ENCODE data around the gene GIPC3.

Gene GIPC3

GRCh38 chr19:3634496-3635045 lies 49.3 kb downstream of the GIPC3 start:
- no peak overlapping the region for H3K27ac ChIP-seq
- TF ChIP-seq, protein P1, sequence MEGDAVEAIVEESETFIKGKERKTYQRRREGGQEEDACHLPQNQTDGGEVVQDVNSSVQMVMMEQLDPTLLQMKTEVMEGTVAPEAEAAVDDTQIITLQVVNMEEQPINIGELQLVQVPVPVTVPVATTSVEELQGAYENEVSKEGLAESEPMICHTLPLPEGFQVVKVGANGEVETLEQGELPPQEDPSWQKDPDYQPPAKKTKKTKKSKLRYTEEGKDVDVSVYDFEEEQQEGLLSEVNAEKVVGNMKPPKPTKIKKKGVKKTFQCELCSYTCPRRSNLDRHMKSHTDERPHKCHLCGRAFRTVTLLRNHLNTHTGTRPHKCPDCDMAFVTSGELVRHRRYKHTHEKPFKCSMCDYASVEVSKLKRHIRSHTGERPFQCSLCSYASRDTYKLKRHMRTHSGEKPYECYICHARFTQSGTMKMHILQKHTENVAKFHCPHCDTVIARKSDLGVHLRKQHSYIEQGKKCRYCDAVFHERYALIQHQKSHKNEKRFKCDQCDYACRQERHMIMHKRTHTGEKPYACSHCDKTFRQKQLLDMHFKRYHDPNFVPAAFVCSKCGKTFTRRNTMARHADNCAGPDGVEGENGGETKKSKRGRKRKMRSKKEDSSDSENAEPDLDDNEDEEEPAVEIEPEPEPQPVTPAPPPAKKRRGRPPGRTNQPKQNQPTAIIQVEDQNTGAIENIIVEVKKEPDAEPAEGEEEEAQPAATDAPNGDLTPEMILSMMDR (conservative IDR thresholded peaks at IDR 0.05) = no peak

DNA sequence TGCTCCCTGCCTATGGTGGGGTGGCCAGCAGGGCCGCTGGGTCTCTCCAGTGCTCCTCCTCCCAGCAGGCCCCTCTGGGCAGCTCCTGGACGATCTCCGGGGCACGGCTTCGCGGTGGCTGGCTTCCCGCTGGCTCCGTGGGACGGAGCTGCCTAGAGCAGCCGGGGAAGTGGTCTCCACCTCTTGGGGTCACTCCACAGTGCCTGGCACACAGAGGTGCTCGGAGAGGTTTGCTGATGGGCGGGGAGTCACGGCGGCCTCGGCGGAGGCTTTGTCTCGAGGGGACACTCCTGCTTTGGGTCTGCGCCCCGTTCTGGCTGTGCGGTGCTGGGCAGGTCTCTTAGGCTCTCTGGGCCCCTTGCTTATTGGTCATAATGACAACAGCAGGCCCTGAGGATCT lies 51.2 kb downstream of the GIPC3 start:
- no peak overlapping the region for H3K27ac ChIP-seq
- TF ChIP-seq, protein P1 (conservative IDR thresholded peaks at IDR 0.05) = no peak

- TF ChIP-seq, protein P1 (conservative IDR thresholded peaks at IDR 0.05) = no peak
These were observed 51.7 kb downstream of the GIPC3 start for GRCh38 chr19:3636962-3637361.

GRCh38 chr19:3637621-3638020 lies 52.3 kb downstream of the GIPC3 start:
- no peak overlapping the region for H3K27ac ChIP-seq
- TF ChIP-seq, protein P1 (conservative IDR thresholded peaks at IDR 0.05) = no peak

More at GRCh38 chr19:3636962-3637361, 51.7 kb downstream of the GIPC3 start:
- H3K27ac ChIP-seq = no peak overlapping the region

DNA sequence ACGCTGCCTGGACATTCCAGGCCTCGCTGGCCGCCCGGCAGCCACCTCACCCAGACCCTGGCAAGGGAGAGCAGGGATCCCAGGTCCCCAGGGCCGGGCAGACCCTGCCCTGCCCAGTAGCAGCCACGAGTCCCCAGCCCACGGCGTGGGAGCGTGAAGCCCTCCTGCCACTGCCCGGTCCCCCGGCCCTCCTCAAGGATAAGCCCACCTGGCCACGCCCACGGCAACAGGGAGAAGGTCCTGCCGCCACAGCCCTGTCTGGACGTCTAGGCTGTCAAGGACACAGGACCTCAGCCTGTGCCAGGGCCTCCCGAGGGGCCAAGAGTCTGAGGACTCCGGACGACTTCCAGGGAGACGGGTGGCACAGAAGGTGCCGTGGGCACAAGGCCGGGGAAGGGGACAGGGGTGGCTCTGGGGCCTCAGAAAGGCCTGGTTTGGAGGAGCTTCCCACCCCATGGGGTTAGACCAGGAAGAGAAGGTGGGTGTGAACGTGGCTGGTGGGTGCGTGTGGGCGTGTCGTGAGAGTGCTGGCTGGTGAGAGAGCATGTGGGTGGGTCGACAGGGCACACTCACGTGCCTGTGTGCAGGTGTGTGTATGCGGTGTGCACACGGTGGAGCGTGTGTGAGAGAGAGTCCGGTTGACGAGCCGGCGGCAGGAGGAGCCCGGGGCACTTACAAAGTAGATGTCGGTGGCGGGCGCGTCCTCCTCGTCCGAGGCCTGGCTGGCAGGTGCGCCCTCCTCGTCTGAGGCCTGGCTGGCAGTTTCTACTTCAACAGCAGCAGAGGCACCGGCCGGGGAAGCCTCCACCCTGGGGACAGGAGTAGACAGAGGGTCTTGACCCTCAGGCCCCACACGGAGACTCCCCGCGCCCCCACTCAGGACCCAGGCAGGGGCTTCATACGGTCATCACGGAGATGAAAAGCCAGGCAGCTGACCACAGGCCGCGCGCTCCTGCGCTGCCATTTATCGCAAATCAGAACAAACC lies 53.2 kb downstream of the GIPC3 start:
- H3K27ac ChIP-seq = no peak overlapping the region
- TF ChIP-seq, protein P1 (conservative IDR thresholded peaks at IDR 0.05) = no peak

DNA sequence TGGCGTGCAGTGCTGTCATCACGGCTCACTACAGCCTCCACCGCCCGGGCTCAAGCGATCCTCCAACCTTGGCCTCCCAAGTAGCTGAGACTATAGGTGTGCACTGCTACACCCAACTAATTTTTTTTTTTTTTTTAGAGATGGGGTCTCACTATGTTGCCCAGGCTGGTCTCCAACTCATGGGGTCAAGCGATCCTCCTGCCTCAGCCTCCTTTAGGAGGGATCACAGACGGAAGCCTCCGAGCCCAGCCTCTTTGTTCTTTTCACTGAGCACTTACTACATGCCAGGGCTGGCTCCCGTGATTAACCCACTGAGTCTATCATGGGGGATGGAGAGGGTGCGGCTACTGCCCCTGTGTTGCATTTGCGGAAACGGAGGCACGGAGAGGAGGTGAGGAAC lies 54.2 kb downstream of the GIPC3 start:
- no peak overlapping the region for H3K27ac ChIP-seq
- TF ChIP-seq, protein P1 (conservative IDR thresholded peaks at IDR 0.05) = no peak

DNA sequence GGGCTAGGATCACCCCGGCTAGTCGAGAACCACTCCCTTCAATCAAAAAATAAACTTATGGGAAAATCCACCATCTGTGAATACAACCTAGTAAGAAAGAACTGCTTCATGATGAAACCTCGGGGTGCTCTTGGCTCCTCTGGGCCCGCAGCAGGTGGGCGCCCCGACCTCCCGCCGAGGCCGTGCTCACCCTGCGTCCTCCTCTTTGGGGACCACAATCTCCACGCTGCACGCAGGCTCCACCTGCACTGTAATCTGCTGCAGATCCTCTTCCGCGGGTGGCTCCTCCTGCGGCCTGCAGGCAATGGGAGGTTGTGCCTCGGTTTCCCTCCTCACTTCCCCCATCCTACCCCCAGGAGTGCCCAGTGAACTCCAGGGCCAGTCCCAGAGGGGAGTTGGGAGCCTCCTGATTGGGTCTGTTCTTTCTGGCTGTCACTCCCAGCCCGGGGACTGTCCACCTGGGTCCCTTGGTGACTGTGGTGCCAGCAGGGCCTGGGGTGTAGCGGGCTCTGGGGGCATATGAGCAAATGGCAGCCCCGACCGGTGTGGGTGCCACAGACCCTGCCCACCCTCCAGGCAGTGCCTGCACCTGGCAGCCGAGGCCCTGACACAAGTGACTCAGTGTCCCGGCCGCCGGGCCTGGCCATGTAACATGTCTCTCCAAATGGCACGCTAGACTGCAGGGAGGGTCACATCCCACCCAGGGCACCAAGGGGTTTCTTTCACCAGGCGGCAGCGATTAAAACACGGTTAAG lies 56.4 kb downstream of the GIPC3 start:
- H3K27ac ChIP-seq = no peak overlapping the region
- TF ChIP-seq, protein P1 (conservative IDR thresholded peaks at IDR 0.05) = no peak
